Stomach (tissue), 4 donors: ENCODE data around the gene CD300LF.

Source experiments
- EP300 ChIP-seq: sonication (generic); formaldehyde crosslinking; IDR thresholded peaks from one replicate; pipeline ENCODE4 v1.6.1; 2017; ENCODE audit warnings: antibody characterized with exemption
- POLR2A ChIP-seq, 4 donors: fragments of 450-650 bp; IDR thresholded peaks; one replicate each; pipeline ENCODE4 v1.6.1; 2016; ENCODE audit warnings: antibody characterized with exemption in 4 of 4, control low read depth in 2 of 4, mild to moderate bottlenecking in 1 of 4, moderate library complexity in 1 of 4
- POLR2AphosphoS5 ChIP-seq, 3 donors: sonication (generic); formaldehyde crosslinking; IDR thresholded peaks; one replicate each; pipeline ENCODE4 v1.6.1; 2016; ENCODE audit warnings: antibody characterized with exemption in 3 of 3
- TF ChIP-seq, protein P1 (sequence below), 7 experiments: fragments of 450-650 bp in 4 of 7; fragments of 200-600 bp in 3 of 7; sonication (generic) in 3 of 7; IDR thresholded peaks; one replicate each; pipeline ENCODE4 v1.5.1; 2016 to 2019; ENCODE audit warnings: antibody characterized with exemption in 7 of 7, control low read depth in 2 of 7, mild to moderate bottlenecking in 1 of 7

DNA sequence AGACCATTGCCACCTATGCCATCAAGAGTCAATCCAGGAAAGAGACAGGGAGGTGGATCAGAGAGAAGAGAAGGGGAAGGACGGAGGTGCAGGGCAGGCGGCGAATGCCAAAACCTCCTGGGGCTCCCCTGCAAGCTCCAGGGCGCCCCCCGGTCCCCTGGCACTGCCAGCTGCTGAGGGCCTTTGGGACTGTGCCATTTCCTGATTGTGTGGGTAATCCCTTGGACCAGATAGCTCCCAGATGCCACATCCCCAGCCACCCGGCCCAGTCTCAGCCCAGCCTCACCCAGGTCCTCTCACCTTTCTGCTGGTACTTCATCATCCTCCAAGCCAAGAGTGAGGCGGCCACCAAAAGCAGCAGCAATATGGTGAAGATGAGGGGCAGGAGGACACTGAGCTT lies 14.7 kb downstream of the CD300LF start:
- TF ChIP-seq, protein P1, sequence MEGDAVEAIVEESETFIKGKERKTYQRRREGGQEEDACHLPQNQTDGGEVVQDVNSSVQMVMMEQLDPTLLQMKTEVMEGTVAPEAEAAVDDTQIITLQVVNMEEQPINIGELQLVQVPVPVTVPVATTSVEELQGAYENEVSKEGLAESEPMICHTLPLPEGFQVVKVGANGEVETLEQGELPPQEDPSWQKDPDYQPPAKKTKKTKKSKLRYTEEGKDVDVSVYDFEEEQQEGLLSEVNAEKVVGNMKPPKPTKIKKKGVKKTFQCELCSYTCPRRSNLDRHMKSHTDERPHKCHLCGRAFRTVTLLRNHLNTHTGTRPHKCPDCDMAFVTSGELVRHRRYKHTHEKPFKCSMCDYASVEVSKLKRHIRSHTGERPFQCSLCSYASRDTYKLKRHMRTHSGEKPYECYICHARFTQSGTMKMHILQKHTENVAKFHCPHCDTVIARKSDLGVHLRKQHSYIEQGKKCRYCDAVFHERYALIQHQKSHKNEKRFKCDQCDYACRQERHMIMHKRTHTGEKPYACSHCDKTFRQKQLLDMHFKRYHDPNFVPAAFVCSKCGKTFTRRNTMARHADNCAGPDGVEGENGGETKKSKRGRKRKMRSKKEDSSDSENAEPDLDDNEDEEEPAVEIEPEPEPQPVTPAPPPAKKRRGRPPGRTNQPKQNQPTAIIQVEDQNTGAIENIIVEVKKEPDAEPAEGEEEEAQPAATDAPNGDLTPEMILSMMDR (IDR thresholded peaks at IDR 0.05) = no peak
- no peak for TF ChIP-seq POLR2A (IDR thresholded peaks at IDR 0.05)
- no peak for TF ChIP-seq POLR2AphosphoS5 (IDR thresholded peaks at IDR 0.05)
- TF ChIP-seq EP300 = no peak
